Hematopoietic multipotent progenitor cell treated with erythropoietin and hydrocortisone succinate and interleukin-3 and kit ligand, for 8 days (in vitro differentiated cells): Measurements from ENCODE around the gene IGF2BP3.
"Not testable (repeated sequence)": the region's sequence is repeated elsewhere in the genome, so short reads cannot be mapped to it uniquely, and the experiment has no call there.

Source experiments
- DNase-seq: peaks from one replicate; pipeline ENCODE4 v3.0.0-alpha.2; 2015

Gene IGF2BP3

GRCh38 chr7:23419160-23419559 is 51.1 kb downstream of the IGF2BP3 start:
- DNase-seq: no peak

GRCh38 chr7:23418046-23418445 is 52.2 kb downstream of the IGF2BP3 start:
- no peak for DNase-seq

DNA sequence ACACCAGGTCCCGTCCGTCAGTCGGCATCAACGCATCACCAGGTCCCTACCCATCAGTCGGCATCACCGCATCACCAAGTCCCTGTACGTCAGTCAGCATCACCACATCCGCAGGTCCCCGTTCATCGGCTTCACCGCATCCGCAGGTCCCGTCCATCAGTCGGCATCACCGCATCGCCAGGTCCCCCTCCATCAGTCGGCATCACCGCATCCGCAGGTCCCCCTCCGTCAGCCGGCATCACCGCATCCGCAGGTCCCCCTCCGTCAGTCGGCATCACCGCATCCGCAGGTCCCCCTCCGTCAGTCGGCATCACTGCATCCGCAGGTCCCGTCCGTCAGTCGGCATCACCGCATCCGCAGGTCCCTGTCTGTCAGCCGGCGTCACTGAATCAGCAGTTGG is 55.1 kb downstream of the IGF2BP3 start:
- DNase-seq: no peak

DNA sequence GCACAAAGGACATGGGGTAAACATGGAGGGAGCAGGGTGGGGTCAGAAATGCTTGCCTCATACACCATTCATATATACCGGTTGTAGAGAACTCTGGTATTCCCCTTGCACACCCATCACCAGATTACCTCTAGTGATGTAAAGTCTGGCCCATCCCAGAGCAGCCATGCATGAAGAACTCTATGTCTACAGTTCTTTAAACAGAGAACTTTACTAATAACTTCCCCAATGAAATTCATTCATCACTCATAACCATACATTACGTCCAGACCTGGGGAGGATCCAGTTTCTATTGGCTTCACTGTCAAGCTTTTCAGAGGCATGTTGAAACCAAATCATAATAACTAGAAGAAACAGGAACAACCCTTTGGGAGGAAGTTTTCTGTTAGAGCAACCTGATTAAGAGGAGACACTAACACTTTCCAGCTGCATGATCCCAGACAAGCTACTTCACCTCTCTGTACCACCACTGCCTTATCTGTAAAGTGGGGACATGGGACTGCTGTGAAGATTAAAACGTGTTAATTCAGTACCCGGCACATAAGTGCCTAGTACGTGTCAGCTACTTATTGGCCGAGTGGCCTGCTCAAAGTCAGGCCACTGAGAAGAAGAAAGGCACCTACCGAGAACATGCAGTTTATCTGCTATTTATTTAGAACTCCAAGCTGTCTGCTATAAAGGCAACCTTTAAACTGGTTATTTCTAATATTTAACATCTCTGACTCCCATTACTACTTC is 59.7 kb downstream of the IGF2BP3 start:
- no peak for DNase-seq

DNA sequence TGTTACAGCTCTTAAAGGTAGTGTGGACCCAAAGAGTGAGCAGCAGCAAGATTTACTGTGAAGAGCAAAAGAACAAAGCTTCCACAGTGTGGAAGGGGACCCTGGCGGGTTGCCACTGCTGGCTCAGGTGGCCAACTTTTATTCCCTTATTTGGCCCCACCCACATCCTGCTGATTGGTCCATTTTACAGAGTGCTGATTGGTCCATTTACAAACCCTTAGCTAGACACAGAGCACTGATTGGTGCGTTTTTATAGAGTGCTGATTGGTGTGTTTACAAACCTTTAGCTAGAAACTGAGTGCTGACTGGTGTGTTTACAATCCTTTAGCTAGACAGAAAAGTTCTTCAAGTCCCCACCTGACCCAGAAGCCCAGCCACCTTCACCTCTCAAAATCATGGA is 63.7 kb downstream of the IGF2BP3 start:
- DNase-seq: not testable (repeated sequence)

GRCh38 chr7:23405240-23405618 is 65.1 kb downstream of the IGF2BP3 start:
- DNase-seq: no peak

DNA sequence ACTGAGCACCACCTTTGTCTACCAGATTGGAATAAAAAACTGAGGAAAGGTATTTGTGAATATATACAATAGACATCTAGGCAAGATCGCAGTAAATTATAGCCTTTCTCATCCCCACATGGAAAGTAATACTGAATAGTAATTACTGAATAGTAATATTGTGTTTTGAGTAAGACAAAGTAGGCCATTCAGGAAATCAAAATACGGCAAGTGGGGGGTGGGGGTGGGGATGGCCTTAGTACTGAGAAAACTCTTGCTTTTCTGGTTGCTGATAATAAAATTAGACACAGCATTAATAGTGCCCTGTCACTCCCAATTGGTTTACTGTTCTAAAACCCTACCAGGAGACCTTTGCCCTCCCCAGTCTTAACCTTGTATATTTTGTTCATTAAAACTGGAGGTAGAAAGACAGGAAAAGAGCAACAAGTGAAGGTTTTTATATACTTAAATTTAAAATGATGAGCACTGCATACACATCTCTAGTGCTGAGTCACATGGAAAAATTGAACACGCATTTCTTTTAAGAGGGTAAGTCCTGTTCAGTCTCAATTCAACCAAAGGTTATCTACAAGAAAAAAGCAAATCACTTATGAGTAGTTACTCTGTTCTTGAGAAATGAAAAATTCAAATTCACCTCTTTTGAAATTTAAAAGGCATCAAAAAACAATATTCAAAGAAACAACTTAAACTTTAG is 65.6 kb downstream of the IGF2BP3 start:
- DNase-seq: no peak

DNA sequence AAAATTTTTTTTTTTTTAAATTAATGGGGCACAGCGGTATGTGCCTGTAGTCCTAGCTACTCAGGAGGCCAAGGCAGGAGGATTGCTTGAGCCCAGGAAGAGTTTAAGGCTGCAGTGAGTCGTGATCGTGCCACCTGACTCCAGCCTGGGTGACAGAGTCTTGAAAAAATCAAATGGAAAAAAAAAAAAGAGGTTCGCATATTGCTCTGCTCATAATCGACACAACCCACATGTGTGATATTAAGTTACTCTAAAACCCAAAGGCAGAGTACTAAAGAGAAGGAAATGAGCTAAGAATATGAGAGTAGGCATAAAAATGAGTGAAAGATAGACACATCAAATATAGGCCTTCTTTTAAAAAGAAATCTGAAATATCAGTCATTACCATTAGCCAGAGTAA is 66.3 kb downstream of the IGF2BP3 start:
- DNase-seq: no peak

GRCh38 chr7:23398090-23398489 is 72.2 kb downstream of the IGF2BP3 start:
- not testable (repeated sequence) for DNase-seq

- DNase-seq: no peak
Measured at GRCh38 chr7:23397241-23397640, 73.0 kb downstream of the IGF2BP3 start.

DNA sequence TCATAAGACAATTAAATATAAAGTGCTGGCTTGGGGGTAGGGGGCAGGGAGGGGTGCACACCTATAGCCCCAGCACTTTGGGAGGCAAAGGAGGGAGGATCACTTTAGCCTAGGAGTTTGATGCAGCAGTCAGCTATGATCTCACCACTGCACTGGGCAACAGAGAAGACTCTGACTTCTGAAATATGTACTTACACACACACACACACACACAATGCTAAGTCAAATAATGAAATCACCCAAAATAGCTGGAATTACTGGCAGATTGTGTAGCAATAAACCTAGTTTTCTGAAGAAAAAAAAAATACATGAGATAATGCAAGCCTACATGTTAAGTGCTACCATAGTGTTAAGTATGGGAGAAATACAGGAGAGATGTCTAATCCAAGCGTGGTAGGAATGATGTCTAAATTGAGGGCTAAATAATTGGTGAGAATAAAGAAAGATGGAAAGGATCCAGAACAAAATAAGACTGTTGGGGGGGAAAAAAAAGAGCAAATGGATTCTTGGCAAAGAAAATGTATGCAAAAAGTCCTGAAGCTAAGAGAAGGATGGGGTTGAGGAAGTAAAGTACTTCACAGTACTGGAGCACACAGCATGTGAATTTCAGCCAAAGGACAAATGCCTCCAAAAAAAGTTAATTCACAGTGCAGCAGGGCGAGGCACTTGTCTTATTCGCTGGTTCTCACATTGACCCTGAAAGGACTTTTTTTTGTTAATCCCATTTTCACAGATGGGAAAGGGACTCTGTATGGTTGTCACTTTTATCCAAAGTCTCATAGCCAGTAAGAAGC is 73.9 kb downstream of the IGF2BP3 start:
- DNase-seq: no peak

DNA sequence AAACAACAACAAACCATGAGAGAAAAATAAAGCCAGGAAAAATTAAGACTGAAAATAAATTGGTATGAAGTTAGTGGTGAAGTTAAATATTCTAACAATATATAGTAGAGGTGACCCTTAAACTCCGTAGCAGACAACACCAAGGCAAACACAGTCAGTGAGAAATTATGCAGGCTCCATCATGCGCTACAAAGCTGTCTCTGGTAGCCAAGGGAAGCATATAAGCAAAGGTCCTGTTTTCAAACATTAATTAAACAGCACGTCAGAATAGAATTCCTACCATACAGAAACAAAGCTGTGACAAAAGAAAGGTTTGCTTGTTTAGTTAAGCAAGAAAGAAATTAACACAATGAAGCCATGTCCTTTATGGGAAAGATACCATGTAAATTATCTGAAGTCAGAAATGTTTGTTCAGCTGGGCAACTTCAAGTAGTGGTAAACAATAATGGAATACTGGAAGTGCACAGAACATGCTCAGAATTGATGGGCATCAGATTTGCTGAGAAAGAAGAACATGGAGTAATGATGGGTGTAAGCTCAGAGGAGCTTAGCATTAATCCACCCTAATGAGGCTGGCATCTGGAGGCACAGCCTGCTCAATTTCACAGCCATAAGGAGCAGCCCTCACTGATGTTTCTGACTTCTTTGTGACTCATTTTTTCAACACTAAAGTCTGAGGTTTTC is 75.7 kb downstream of the IGF2BP3 start:
- no peak for DNase-seq

DNA sequence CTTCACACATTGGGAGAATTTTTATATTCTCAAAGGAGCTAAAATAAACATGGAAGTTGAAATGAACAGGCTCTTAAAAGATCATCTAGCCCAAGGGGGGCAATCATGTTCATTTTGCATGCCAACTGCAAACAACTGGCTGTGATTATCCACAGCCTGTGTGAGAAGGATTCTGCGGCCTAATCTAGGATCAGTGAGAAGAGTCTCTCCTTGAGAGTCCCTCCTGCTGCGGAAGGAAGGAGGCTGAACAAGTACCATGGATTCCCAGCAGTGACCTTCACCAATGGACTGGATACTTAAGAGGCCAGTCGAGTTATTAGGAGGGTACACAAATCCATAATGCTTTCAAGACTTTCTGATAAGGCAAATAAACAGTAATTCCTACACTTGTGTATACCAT is 76.7 kb downstream of the IGF2BP3 start:
- no peak for DNase-seq

DNA sequence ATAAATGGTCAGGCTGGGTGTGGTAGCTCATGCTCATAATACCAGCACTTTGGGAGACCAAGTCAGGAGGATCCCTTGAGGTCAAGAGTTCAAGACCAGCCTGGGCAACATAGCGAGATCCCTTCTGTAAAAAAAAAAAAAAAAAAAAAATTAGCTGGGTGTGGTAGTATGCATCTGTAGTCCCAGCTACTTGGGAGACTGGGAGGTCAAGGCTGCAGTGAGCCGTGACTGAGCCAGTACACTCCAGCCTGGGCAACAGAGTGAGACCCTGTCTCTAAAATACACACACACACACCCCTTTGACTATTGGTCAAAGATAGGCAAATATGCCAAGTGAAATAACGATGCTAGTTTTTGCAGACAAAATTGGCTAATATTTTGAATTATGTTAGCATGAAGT is 80.6 kb downstream of the IGF2BP3 start:
- no peak for DNase-seq

DNA sequence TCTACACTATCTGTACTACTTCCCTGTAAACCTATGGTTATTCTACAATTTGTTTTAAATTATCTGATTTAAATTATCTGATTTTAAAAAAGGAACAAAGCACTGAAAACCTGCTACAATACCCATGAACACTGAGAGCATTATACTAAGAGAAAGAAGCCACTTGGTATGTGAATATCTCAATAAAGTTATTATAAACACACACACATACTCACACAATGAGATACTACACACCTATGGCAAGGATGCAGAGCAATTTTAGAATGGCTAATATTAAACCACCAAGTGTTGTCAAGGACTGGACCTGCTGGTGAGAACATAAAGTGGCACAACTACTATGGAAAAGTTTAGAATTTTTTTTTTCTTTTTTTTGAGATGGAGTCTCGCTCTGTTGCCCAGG is 82.7 kb downstream of the IGF2BP3 start:
- no peak for DNase-seq

GRCh38 chr7:23385140-23385539 is 85.2 kb downstream of the IGF2BP3 start:
- no peak for DNase-seq

DNA sequence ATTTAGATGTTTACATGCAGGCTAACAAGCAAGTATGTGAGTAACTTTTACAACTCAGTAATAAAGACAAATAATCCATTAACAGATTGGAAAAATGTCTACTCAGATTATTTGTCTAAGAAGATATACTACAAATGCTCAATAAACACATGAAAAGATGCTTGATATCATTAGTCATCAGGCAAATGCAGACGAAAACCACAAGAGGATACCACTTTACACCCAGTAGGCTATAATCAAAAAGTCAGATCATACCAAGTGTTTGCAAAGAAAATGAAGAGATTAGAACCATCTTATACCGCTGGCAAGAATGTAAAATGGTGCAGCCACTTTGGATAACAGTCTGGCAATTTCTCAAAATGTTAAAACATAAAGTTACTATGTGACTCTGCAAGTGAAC is 87.1 kb downstream of the IGF2BP3 start:
- no peak for DNase-seq

DNA sequence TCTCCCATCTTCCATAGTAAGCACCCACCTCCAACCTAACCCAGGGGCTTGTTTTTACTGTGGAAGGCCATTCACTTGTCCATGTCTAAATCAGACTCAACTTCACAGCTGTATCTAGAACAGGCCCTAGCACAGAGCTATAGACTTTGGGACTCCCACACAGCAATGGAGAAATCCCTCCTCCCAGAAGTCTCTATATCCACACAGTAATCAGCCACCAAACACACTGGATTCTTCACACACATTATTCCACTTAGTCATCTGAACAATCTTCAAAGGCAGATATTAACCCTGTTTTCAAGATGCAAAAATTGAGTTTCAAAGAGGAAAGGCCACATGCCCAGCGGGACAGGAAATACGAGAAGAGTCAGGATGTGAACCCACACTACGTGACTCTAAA is 89.3 kb downstream of the IGF2BP3 start:
- DNase-seq: no peak

DNA sequence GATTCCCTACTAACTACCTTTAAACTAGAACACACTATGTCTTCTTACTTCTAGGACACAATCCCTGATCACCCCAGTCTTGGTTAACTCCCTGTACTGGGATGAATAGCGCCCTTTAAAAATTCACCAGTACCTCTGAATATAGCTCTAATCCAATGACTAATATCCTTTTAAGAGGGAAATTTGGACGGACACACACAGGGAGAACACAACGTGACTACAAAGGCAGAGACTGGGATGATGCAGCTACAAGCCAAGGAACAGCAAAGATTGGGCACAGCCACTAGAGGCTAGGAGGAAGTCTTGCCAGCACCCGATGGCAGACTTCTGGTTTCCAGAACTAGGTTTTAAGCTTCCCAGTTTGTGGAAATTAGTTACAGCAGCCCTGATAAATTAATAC is 89.7 kb downstream of the IGF2BP3 start:
- DNase-seq: no peak

- no peak for DNase-seq
Measured at GRCh38 chr7:23378996-23379395, 91.3 kb downstream of the IGF2BP3 start.

GRCh38 chr7:23377134-23377533 is 93.2 kb downstream of the IGF2BP3 start:
- DNase-seq: no peak

DNA sequence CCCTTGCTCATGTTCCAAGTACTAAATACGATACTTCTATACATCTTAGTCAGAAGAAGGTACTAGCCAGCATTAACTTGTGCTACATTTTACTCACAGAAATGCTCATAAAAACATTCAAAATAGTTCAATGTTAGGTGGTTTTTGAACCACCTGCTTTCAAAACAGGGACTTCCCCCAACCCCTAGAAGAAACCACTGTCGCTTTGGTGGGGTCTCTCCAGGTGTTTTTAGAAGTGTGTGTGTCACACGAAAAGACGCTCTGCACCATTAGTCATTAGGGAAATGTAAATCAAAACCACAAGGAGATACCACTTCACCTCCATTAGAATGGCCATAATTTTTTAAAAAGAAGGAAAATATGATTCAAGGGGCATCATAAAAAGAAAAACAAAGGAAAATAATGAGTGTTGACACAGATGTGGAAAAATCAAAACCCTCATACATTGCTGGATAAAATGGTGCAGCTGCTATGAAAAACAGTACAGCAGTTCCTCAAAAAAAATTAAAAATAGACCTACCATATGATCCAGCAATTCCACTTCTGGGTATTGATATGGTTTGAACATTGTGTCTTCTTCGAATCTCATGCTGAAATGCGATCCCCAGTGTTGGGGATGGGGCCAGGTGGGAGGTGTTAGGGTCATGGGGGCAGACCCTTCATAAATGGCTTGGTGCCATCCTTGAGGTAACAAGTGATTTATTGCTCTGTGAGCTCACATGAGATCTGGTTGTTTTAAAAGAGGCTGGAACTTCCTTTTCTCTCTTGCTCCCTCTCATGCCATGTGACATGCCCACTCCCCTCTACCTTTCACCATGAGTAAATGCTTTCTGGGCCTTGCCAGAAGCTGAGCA is 96.9 kb downstream of the IGF2BP3 start:
- DNase-seq: no peak
